Forelimb muscle (tissue), 1 donor: ENCODE data around the gene METTL21C. TPM values are rescaled to one million over a fixed set of nuclear protein-coding genes. Genes with fewer than 3 reads are reported as not detected.

Experiments used
- DNase-seq: peaks from one replicate; pipeline ENCODE4 v3.0.0-alpha.2; 2013; ENCODE audit warnings: low read depth
- polyA plus RNA-seq: library from polyadenylated mRNA; unstranded; fragments of 120-200 nt; gene quantifications from one replicate; pipeline ENCODE4 v1.2.1, GENCODE V29; 2013; ENCODE audit not compliant: insufficient read length

Gene METTL21C
- polyA plus RNA-seq = 17.6 TPM

- DNase-seq = no peak
Observed at GRCh38 chr13:102694937-102695336, at the start of gene METTL21C. Gene METTL21C, minus strand, starts transcription at chr13:102695044. Its CDS starts 546 bp downstream, at chr13:102694498.

GRCh38 chr13:102742506-102742905 lies 47.7 kb upstream of the METTL21C start:
- no peak for DNase-seq

- no peak for DNase-seq
Observed at GRCh38 chr13:102742101-102742500, 47.3 kb upstream of the METTL21C start.

- DNase-seq = no peak
Observed at GRCh38 chr13:102729560-102730270, 34.9 kb upstream of the METTL21C start.

GRCh38 chr13:102726430-102726829 lies 31.6 kb upstream of the METTL21C start:
- DNase-seq = no peak

- no peak for DNase-seq
Observed at GRCh38 chr13:102724923-102725322, 30.1 kb upstream of the METTL21C start.

GRCh38 chr13:102721800-102722231 lies 27.0 kb upstream of the METTL21C start:
- DNase-seq = no peak

GRCh38 chr13:102718746-102719145 lies 23.9 kb upstream of the METTL21C start:
- no peak for DNase-seq

GRCh38 chr13:102715447-102715846 lies 20.6 kb upstream of the METTL21C start:
- DNase-seq = no peak

- DNase-seq = no peak
Observed at GRCh38 chr13:102710261-102710679, 15.4 kb upstream of the METTL21C start.

- no peak for DNase-seq
Observed at GRCh38 chr13:102709536-102709935, 14.7 kb upstream of the METTL21C start.

- no peak for DNase-seq
Observed at GRCh38 chr13:102708991-102709390, 14.1 kb upstream of the METTL21C start.

- DNase-seq = no peak
Observed at GRCh38 chr13:102708211-102708610, 13.4 kb upstream of the METTL21C start.

GRCh38 chr13:102707467-102707866 lies 12.6 kb upstream of the METTL21C start:
- no peak for DNase-seq

- no peak for DNase-seq
Observed at GRCh38 chr13:102704238-102705058, 9.6 kb upstream of the METTL21C start.

- DNase-seq = no peak
Observed at GRCh38 chr13:102703726-102704035, 8.8 kb upstream of the METTL21C start.

GRCh38 chr13:102702965-102703725 lies 8.3 kb upstream of the METTL21C start:
- DNase-seq = no peak

- no peak for DNase-seq
Observed at GRCh38 chr13:102701331-102701730, 6.5 kb upstream of the METTL21C start.

- no peak for DNase-seq
Observed at GRCh38 chr13:102700088-102701031, 5.5 kb upstream of the METTL21C start.

- DNase-seq = no peak
Observed at GRCh38 chr13:102699504-102699903, 4.7 kb upstream of the METTL21C start.

- no peak for DNase-seq
Observed at GRCh38 chr13:102698649-102698980, 3.8 kb upstream of the METTL21C start.
